ENCODE measurements around the gene UQCRHL.

- TF ChIP-seq CTCF (IDR thresholded peaks at IDR 0.05) (no peak), POLR2AphosphoS5 (IDR thresholded peaks at IDR 0.05) (peak; percentile 11 to 62)
Measured at GRCh38 chr1:15799928-15800835, 7.3 kb downstream of the UQCRHL start.
